Glutamatergic neuron (in vitro differentiated cells): Measurements from ENCODE around the gene BUB3. TPM values are rescaled to one million over a fixed set of nuclear protein-coding genes. Genes with fewer than 3 reads are reported as not detected.
A peak's percentile ranks its signal among the peaks of the same experiment; 100 is the strongest.

Source experiments
- DNase-seq: peaks from one replicate; pipeline ENCODE4 v3.0.0; 2022
- H3K27ac Mint-ChIP-seq: one replicate; pipeline ENCODE4 v1.8.0; 2020; ENCODE audit warnings: mild to moderate bottlenecking, mixed read lengths, inconsistent platforms; ENCODE audit not compliant: unreplicated experiment
- H3K27me3 Mint-ChIP-seq: one replicate; pipeline ENCODE4 v1.8.0; 2020; ENCODE audit warnings: mild to moderate bottlenecking, moderate library complexity, mixed read lengths, inconsistent platforms; ENCODE audit not compliant: unreplicated experiment
- H3K36me3 Mint-ChIP-seq: one replicate; pipeline ENCODE4 v1.8.0; 2020; ENCODE audit warnings: mild to moderate bottlenecking, mixed read lengths, inconsistent platforms; ENCODE audit not compliant: unreplicated experiment
- H3K4me1 Mint-ChIP-seq: one replicate; pipeline ENCODE4 v1.8.0; 2020; ENCODE audit warnings: mild to moderate bottlenecking, low read depth, mixed read lengths, inconsistent platforms; ENCODE audit not compliant: unreplicated experiment
- H3K4me3 Mint-ChIP-seq: one replicate; pipeline ENCODE4 v1.8.0; 2020; ENCODE audit warnings: mild to moderate bottlenecking, mixed read lengths, inconsistent platforms; ENCODE audit not compliant: unreplicated experiment
- H3K9me3 Mint-ChIP-seq: one replicate; pipeline ENCODE4 v1.8.0; 2020; ENCODE audit warnings: mild to moderate bottlenecking, moderate library complexity, mixed read lengths, inconsistent platforms; ENCODE audit not compliant: unreplicated experiment
- total RNA-seq: library from RNA; stranded (reverse); fragmentation: NEBNext Ultra II Directional; extraction: Animal tissue kit (Norgen Biotek cat#: 25700); gene quantifications from one replicate; pipeline ENCODE4 v1.2.1, GENCODE V29; 2021; ENCODE audit not compliant: unreplicated experiment
- TF ChIP-seq, protein P1 (sequence below): fragments of 200-600 bp; sonication (generic); IDR thresholded peaks from one replicate; pipeline ENCODE4 v1.5.0; 2021; ENCODE audit not compliant: partially characterized antibody, unreplicated experiment

BUB3 gene
- total RNA-seq, 1 donor from 2014 or later, result 81.1 TPM

DNA sequence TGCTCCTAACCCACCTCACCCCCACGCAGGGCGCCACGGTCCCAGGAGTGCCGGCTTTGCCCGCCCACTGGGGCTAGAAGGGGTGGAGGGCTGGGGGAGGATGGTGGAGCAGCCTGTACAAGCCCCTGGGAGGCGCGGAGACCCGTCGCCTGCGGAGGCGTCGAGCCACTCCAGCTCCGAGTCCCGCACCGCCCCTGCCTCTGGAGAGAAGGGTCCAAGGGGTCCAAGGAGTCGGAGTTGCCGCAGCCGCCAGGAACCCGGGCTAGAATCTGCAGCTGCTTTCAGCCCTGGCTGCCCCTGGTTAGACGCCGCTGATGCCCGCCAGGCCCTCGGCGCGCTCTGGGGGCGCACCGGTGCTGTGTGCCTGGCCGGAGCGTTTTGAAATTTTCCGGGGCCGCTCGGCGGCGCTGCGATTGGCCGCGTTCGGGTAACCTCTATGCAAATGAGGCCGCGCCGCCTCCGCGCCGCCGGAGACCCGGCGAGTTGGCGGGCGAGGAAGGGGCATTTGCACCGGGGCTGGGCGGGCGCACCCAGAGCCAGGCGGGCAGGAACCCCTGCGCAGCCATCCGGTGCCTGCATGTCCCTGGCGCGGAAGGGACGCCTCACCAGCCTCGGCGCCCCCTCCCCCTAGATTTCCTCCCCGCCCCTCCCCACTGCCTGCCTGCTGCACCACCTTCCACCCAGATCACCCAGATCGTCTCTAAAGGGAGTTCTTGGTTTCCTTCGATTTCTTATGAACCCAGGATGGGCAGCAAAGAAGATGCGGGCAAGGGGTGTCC, 6.4 kb upstream of the BUB3 start, which contains the start of gene HMX2:
Gene HMX2 (plus strand): TSS at position 502 of the 779 bp plus-strand sequence. CDS start 243 bp downstream, at position 745.
- peaks cover 28% of the 10 kb centered on the region for H3K4me1 Mint-ChIP-seq
- no peak within 1 kb of the TSS for H3K27ac Mint-ChIP-seq
- peak; percentile 62 for DNase-seq
- H3K27me3 Mint-ChIP-seq, result peaks cover 40% of the 10 kb centered on the region
- TF ChIP-seq, protein P1, sequence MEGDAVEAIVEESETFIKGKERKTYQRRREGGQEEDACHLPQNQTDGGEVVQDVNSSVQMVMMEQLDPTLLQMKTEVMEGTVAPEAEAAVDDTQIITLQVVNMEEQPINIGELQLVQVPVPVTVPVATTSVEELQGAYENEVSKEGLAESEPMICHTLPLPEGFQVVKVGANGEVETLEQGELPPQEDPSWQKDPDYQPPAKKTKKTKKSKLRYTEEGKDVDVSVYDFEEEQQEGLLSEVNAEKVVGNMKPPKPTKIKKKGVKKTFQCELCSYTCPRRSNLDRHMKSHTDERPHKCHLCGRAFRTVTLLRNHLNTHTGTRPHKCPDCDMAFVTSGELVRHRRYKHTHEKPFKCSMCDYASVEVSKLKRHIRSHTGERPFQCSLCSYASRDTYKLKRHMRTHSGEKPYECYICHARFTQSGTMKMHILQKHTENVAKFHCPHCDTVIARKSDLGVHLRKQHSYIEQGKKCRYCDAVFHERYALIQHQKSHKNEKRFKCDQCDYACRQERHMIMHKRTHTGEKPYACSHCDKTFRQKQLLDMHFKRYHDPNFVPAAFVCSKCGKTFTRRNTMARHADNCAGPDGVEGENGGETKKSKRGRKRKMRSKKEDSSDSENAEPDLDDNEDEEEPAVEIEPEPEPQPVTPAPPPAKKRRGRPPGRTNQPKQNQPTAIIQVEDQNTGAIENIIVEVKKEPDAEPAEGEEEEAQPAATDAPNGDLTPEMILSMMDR, result no peak
- H3K36me3 Mint-ChIP-seq, result no peaks in the 10 kb centered on the region
- H3K9me3 Mint-ChIP-seq, result peaks cover 14% of the 10 kb centered on the region
- peak within 1 kb of the TSS; percentile 71 for H3K4me3 Mint-ChIP-seq

DNA sequence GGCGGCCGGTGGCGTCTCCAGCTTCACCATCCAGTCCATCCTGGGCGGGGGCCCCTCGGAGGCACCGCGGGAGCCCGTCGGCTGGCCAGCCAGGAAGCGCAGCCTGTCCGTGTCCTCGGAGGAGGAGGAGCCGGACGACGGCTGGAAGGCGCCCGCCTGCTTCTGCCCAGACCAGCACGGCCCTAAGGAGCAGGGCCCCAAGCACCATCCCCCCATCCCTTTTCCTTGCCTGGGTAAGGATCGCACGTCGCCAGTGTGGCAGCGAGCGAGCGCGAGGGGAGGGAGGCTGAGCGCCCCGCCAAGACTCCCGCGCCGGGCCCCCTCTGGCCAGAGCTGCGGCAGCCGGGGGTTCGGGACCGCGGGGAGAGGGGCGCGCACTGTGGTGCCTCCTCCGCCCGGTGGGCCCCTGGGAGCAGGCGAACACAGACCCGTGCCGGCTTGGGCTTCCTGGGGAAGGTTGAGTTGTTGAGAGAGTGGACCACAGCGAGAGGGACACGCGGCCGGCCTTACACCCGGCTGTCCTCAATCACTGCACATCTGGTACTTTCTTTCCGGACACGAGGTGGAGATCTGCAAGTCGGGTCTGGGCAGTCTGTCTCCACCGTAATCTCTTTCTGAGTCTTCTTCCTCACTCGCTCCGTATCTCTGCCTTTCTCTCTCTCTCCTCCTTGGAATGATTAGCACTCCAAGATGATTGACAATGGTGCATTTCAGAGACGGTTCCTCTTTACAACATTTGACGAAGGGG, 5.6 kb upstream of the BUB3 start:
- H3K27ac Mint-ChIP-seq, result no peak overlapping the region

DNA sequence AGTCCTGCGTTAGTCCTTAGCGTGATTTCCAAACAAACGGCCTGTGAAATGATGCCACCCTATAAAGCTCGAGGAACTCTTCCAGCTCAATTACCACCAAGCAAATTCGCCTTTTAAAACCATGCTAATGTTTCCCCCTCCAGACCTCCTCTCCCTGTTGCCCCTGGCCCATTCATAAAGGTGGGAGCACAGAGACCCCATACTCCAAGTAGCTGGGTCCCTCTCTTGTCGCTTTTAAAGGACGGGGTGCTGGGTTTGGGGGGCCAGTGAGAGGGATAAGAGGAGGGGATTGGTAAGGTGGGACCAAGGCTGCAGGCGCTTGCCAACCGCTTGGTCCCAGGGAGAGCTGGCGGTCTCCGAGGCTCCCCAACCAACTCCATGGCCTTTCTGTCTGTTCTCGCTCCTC, 5.0 kb upstream of the BUB3 start:
- Mint-ChIP-seq H3K36me3 (no peaks in the 10 kb centered on the region), H3K9me3 (peaks cover 14% of the 10 kb centered on the region), H3K27me3 (peaks cover 33% of the 10 kb centered on the region), H3K4me1 (peaks cover 20% of the 10 kb centered on the region), H3K27ac (no peak overlapping the region), H3K4me3 (peak overlapping the region; percentile 71)
- peak; percentile 22 for DNase-seq
- TF ChIP-seq, protein P1, result no peak

More for the DNA sequence above, 5.6 kb upstream of the BUB3 start:
- H3K4me1 Mint-ChIP-seq, result peaks cover 24% of the 10 kb centered on the region
- peak overlapping the region; percentile 71 for H3K4me3 Mint-ChIP-seq
- peaks cover 14% of the 10 kb centered on the region for H3K9me3 Mint-ChIP-seq
- H3K36me3 Mint-ChIP-seq, result no peaks in the 10 kb centered on the region
- TF ChIP-seq, protein P1, result no peak
- peak; percentile 34 for DNase-seq
- peaks cover 36% of the 10 kb centered on the region for H3K27me3 Mint-ChIP-seq

DNA sequence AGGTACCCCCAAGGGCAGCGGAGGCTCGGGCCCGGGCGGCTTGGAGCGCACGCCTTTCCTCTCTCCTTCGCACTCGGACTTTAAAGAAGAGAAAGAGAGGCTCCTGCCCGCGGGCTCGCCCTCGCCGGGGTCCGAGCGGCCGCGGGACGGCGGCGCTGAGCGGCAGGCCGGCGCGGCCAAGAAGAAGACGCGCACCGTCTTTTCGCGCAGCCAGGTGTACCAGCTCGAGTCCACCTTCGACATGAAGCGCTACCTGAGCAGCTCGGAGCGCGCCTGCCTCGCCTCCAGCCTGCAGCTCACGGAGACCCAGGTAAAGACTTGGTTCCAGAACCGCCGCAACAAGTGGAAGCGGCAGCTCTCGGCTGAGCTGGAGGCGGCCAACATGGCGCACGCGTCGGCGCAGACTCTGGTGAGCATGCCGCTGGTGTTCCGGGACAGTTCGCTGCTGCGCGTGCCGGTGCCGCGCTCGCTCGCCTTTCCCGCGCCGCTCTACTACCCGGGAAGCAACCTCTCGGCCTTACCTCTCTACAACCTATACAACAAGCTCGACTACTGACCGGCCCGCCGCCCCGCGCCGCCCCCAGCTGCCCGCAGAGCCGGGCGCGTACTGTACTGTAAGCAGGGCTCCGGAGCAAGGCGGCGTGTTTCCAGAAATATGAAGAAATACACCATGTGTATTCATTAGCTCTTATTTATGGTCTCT, 4.5 kb upstream of the BUB3 start:
- Mint-ChIP-seq H3K9me3 (peaks cover 14% of the 10 kb centered on the region), H3K4me3 (peak overlapping the region; percentile 80), H3K36me3 (no peaks in the 10 kb centered on the region), H3K4me1 (peaks cover 17% of the 10 kb centered on the region), H3K27ac (no peak overlapping the region), H3K27me3 (peaks cover 30% of the 10 kb centered on the region)
- DNase-seq, result peak; percentile 55
- TF ChIP-seq, protein P1, result no peak
